SKM-1 treated with dmso at 0.1 percent for 144 hours (cell line): ENCODE data around the gene MUC20.
"Not testable (repeated sequence)": the region's sequence is repeated elsewhere in the genome, so short reads cannot be mapped to it uniquely, and the experiment has no call there.

ENCODE experiments used
- DNase-seq: peaks from one replicate; lab custom pipeline; 2025; ENCODE audit not compliant: unreplicated experiment; lab: John Stamatoyannopoulos, UW

The MUC20 gene, protein sequence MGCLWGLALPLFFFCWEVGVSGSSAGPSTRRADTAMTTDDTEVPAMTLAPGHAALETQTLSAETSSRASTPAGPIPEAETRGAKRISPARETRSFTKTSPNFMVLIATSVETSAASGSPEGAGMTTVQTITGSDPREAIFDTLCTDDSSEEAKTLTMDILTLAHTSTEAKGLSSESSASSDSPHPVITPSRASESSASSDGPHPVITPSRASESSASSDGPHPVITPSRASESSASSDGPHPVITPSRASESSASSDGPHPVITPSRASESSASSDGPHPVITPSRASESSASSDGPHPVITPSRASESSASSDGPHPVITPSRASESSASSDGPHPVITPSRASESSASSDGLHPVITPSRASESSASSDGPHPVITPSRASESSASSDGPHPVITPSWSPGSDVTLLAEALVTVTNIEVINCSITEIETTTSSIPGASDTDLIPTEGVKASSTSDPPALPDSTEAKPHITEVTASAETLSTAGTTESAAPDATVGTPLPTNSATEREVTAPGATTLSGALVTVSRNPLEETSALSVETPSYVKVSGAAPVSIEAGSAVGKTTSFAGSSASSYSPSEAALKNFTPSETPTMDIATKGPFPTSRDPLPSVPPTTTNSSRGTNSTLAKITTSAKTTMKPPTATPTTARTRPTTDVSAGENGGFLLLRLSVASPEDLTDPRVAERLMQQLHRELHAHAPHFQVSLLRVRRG

DNA sequence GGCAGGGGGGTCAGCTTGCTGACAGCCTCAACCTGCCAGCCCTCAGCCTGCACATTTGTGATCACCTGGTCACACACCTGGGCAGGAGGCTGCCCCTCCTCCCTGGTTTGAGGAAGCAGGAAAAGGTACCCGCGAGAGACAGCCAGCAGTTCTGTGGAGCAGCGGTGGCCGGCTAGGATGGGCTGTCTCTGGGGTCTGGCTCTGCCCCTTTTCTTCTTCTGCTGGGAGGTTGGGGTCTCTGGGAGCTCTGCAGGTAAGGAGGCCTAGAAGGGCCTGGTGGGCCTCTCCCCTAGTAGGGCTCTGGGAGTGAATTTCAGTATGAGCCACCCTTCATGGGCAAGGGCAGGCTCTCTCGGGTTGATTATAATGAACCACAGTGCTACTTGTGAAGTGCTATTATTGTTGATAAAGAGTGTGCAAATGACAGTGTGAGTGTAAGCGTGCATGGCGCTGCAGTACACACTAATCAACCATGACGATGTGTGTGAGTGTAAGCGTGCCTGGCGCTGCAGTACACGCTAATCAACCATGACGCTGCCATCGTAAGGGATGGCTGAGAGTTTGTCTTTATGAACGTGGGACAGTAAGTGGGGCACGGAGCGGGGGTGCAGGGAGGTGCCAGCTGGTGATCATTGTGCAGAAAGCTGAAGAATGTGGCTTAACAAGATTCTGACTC lies at the start of gene MUC20:
MUC20 (plus strand) TSS at position 148 of the 676 bp plus-strand sequence; CDS start at position 178, 30 bp downstream.
- not testable (repeated sequence) for DNase-seq

DNA sequence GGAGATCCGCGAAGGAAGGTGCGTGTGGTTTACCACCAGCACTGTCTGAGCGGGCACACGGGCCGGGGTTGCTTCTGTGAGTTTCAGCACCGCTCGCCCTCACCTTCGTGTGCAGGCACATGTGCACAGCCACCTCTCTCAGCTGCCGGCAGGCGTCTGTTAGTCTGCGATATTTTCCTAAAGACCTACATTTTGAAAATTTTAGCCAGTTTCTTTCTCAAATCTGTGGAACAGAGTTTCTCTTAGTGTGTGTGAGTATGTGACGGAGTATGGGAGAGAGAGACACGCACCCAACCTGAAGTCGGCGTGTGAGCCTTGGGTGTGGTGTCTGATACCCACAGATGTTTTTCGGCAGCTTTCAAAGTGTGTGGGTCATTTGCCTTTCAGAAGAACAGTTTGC lies 49.5 kb upstream of the MUC20 start:
- not testable (repeated sequence) for DNase-seq

DNA sequence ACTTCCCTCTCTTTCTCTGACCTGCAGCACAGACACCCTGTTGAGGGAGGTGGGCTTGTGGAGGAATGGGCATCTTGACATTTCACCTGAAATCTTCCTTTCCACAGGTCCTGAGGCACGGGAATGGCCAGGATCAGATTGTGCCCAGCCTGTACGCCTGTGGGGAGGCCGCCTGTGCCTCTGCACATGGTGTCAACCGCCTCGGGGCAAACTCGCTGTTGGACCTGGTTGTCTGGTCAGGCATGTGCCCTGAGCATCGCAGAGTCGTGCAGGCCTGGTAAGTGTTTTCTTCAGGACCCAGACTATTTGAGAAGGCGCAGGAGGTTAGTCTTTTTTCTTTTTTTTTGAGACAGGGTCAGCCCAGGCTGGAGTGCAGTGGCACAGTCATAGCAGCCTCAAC lies 47.1 kb upstream of the MUC20 start:
- not testable (repeated sequence) for DNase-seq

DNA sequence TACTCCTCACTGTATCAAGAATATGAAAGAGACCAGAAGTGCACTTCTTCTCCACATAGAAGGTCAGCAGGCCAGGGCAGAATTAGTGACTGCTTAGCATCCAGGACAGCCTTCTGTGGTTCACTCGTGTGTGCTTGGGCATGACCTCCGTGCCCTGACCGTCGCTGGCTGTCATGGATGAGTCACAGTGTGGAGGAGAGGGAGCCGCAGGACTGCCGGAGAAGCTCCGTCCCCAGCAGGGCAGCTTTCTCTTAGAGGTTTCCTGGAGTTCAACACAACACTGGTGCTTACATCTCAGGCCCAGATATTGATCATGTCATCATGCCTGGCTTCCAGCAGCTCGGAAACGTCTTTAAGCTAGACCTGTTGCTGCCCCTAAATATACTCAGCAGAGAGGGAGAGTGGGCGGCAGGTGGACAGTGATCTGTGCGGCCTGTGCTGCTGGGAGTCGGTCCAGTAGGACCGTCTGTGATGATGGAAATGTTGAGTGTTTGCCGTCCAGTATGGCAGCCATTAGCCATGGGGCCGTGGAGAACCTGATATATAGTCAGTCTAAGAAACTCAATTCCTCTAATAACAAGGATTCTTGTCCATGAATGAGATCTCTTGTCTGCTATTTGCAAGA lies 42.3 kb upstream of the MUC20 start:
- DNase-seq = not testable (repeated sequence)

- DNase-seq = not testable (repeated sequence)
Measured at GRCh38 chr3:195680690-195681089, 40.1 kb upstream of the MUC20 start.

GRCh38 chr3:195681458-195682103 lies 39.2 kb upstream of the MUC20 start:
- DNase-seq = not testable (repeated sequence)

DNA sequence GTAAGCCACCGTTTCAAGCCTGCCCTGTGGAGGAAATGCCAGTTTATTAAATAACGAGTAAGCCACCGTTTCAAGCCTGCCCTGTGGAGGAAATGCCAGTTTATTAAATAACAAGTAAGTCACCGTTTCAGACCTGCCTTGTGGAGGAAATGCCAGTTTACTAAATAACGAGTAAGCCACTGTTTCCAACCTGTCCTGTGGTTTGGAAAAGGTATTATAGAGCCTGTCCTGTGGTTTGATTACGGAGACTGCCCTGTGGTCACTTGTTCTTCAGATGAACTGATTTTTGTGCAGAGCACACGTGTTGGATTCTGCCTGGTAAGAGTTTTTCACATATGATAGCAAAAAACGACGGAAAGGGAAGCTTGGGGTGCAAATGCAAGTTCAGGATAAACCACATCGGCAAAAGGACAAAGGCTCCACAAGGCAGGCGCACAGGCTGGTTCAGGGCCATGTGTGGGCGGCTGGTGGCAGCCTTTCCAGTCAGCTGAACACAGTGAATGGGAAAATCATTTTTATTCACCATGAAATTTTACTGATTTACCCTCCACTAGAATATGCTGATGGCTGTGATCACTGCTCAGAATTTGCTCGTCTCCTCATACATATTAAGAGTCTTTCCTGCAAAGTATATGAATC lies 38.6 kb upstream of the MUC20 start:
- DNase-seq = not testable (repeated sequence)

GRCh38 chr3:195683722-195684526 lies 36.9 kb upstream of the MUC20 start:
- not testable (repeated sequence) for DNase-seq

DNA sequence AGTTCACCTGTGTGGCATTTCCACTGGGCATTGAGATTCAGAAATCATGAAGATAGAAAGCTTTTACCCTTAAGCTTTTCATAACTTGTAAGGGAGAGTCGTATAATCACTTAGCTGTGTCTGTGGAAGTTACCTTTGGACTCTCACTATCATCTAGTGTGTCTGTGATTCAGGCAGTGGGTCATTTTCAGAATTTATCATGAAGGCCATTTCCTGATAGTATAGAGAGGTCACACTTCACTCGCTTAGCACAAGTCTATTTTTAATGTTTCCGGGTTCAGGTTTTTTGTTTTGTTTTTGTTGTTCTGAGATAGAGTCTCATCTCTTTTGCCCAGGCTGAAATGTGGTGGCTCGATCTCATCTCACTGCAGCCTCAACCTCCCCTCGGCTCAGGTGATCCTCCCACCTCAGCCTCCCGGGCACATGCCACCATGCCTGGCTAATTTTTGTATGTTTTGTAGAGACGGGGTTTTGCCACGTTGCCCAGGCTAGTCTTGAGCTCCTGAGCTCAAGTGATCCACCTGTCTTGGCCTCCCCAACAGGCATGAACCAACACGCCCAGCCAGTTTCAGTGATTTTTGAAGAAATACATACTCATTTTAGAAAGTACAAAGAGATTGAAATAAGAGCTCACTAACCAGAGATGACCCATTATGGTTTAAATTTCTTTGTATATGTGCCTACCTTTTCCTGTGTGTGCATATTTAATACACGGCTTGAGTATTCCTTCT lies 36.1 kb upstream of the MUC20 start:
- DNase-seq = not testable (repeated sequence)

DNA sequence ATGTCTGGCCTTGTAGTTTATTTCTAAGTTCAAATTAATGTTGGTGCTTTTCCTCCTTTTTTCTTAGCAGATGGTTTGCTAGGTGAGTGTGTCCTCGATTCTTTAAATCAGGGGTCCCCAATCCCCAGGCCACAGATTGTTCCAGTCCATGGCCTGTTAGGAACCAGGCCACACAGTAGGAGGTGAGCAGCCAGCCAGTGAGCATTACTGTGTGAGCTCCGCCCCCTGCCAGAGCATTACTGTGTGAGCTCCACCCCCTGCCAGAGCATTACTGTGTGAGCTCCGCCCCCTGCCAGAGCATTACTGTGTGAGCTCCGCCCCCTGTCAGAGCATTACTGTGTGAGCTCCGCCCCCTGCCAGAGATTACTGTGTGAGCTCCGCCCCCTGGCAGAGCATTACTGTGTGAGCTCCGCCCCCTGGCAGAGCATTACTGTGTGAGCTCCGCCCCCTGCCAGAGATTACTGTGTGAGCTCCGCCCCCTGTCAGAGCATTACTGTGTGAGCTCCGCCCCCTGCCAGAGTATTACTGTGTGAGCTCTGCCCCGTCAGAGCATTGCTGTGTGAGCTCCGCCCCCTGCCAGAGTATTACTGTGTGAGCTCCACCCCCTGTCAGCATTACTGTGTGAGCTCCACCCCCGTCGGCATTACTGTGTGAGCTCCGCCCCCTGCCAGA lies 34.1 kb upstream of the MUC20 start:
- not testable (repeated sequence) for DNase-seq

GRCh38 chr3:195687209-195687760 lies 33.5 kb upstream of the MUC20 start:
- not testable (repeated sequence) for DNase-seq

DNA sequence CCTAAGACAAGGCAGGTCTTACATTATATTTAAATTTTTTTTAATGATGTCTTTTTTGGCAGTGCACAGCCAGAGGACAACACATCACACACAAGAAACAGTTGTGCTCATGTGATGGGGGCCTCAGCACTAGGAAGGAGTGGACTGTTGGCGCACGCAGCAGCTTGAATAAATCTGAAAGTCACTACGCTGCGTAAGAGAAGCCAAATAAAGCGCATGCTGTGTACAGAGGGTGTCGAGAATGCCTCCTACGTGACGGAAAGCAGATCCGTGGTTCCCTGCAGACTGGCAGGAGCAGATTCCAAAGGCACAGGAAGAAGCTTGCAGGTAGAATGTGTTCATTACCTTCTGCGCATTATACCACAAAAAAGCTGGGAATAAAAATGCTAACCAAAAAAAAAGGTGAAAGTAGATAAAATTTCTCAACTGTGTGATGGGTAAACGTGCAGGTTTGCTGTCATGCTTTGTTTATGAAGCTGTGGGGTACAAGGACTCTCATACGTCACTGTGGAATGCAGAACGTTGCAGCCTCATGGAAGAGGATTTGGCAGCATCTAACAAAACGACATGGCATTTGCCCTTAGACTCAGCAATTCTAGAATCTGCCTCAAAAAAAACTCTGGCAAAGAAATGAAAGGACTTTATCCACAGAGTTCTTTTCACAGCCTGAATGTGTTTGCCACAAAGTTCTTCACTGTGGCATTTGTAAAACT lies 32.2 kb upstream of the MUC20 start:
- DNase-seq = not testable (repeated sequence)

DNA sequence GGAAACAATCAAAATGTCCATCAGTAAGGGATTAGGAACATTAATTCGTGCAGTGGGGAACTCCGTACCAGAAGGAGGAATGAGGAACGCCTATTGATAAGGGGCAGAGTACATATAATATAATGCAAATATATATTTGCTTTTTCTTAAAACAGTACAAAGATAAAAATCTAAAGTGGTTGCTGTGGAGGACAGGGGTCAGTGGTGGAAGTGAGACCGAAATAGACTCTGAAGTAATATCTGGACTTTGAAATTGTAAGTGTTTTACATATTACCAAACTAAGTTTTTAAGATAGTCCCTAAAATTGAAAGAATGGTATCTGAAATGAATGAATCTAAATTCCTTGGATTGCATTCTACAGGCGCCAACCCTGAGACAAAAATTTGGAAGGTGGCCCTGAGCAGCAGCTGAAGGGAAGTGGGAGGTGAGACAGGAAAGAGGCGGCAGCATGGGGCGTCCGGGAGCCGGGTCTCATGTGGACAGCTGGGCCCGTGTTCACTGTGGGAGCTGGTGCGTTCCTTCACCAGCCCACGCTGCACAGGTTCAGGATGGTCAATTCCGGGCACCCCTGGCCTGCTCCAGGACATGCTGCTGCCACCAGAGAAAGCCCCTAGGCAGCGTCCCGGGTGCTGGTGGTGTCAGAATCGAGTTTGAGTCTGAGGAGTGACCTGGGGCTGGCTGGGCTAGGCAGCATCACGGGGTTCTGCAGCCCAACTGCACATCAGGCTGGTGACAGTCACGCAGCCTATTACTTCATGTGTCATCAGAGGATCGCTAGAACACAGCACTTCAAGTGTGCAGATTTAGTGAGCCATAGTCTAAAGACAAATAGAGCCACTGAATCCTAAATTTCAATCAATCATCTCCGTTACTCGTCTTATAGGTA lies 31.4 kb upstream of the MUC20 start:
- DNase-seq = not testable (repeated sequence)

GRCh38 chr3:195690951-195691350 lies 29.8 kb upstream of the MUC20 start:
- DNase-seq = no peak

- not testable (repeated sequence) for DNase-seq
Measured at GRCh38 chr3:195691596-195692353, 29.0 kb upstream of the MUC20 start.

- no peak for DNase-seq
Measured at GRCh38 chr3:195692354-195692685, 28.5 kb upstream of the MUC20 start.
